ENCODE results near the gene RNASET2. TPM values are rescaled to one million over a fixed set of nuclear protein-coding genes. Genes with fewer than 3 reads are reported as not detected.

Gene RNASET2
- total RNA-seq, 1 donor from 2014 or later = 13.4 TPM

GRCh38 chr6:166957805-166958076 lies 1.4 kb upstream of the RNASET2 start:
- TF ChIP-seq CTCF (IDR thresholded peaks at IDR 0.05; ENCODE audit: borderline replicate concordance) = no peak
- Histone ChIP-seq H3K4me3 (peak overlapping the region; percentile 94), H3K27ac (replicated peaks) (peak overlapping the region; percentile 90), H3K36me3 (no peaks in the 10 kb centered on the region), H3K4me1 (peaks cover 35% of the 10 kb centered on the region), H3K27me3 (ENCODE audit: low read depth) (no peaks in the 10 kb centered on the region), H3K9me3 (replicated peaks) (no peaks in the 10 kb centered on the region)
- intact Hi-C loops (cut with micrococcal nuclease) = no loop called here
- DNase-seq = no peak

- Histone ChIP-seq H3K4me1 (peaks cover 35% of the 10 kb centered on the region), H3K27ac (replicated peaks) (peak overlapping the region; percentile 90), H3K9me3 (replicated peaks) (no peaks in the 10 kb centered on the region), H3K4me3 (peak overlapping the region; percentile 94), H3K27me3 (ENCODE audit: low read depth) (no peaks in the 10 kb centered on the region), H3K36me3 (no peaks in the 10 kb centered on the region)
- peak; percentile 66 for DNase-seq
- intact Hi-C loops (cut with micrococcal nuclease) = no loop called here
- no peak for TF ChIP-seq CTCF (IDR thresholded peaks at IDR 0.05; ENCODE audit: borderline replicate concordance)
Measured at GRCh38 chr6:166957087-166957804, 896 bp upstream of the RNASET2 start.

GRCh38 chr6:166955865-166956443 lies 396 bp downstream of the RNASET2 start:
- peak overlapping the region; percentile 94 for H3K4me3 ChIP-seq
- no peaks in the 10 kb centered on the region for H3K9me3 ChIP-seq (replicated peaks)
- intact Hi-C loops (cut with micrococcal nuclease) = no loop called here
- H3K27me3 ChIP-seq (ENCODE audit: low read depth) = no peaks in the 10 kb centered on the region
- DNase-seq = no peak
- peak overlapping the region; percentile 90 for H3K27ac ChIP-seq (replicated peaks)
- no peak for TF ChIP-seq CTCF (IDR thresholded peaks at IDR 0.05; ENCODE audit: borderline replicate concordance)
- peaks cover 35% of the 10 kb centered on the region for H3K4me1 ChIP-seq
- H3K36me3 ChIP-seq = no peaks in the 10 kb centered on the region

- TF ChIP-seq CTCF (IDR thresholded peaks at IDR 0.05; ENCODE audit: borderline replicate concordance) = no peak
- Histone ChIP-seq H3K27me3 (ENCODE audit: low read depth) (no peaks in the 10 kb centered on the region), H3K27ac (replicated peaks) (peak overlapping the region; percentile 90), H3K4me1 (peaks cover 35% of the 10 kb centered on the region), H3K9me3 (replicated peaks) (no peaks in the 10 kb centered on the region), H3K36me3 (no peaks in the 10 kb centered on the region), H3K4me3 (peak overlapping the region; percentile 94)
- intact Hi-C loops (cut with micrococcal nuclease) = no loop called here
- DNase-seq = peak; percentile 42
Measured at GRCh38 chr6:166955121-166955864, 1.1 kb downstream of the RNASET2 start.

- Histone ChIP-seq H3K4me3 (no peak overlapping the region), H3K27ac (replicated peaks) (no peak overlapping the region), H3K36me3 (no peaks in the 10 kb centered on the region), H3K9me3 (replicated peaks) (no peaks in the 10 kb centered on the region), H3K4me1 (peaks cover 35% of the 10 kb centered on the region), H3K27me3 (ENCODE audit: low read depth) (no peaks in the 10 kb centered on the region)
- intact Hi-C loops (cut with micrococcal nuclease) = loop anchor here (5.0 kb wide), 1 partner anchor 167 kb away; no protein-coding TSS in a partner anchor
- no peak for TF ChIP-seq CTCF (IDR thresholded peaks at IDR 0.05; ENCODE audit: borderline replicate concordance)
- no peak for DNase-seq
Measured at GRCh38 chr6:166954118-166954713, 2.1 kb downstream of the RNASET2 start.
